PC-3 (cell line): Measurements from ENCODE around the gene C3.

ENCODE experiments used
- CTCF ChIP-seq: fragments of 300-600 bp; sonication (generic); conservative IDR thresholded peaks from 2 replicates; pipeline ENCODE4 v1.5.1; 2017; ENCODE audit warnings: antibody characterized with exemption, low read depth, mild to moderate bottlenecking, low read length
- EZH2 ChIP-seq: fragments of 300-600 bp; sonication (generic); IDR thresholded peaks from one replicate; pipeline ENCODE4 v1.6.1; 2017; ENCODE audit warnings: antibody characterized with exemption, mild to moderate bottlenecking, low read length; ENCODE audit not compliant: unreplicated experiment
- EZH2phosphoT487 ChIP-seq: fragments of 300-600 bp; sonication (generic); IDR thresholded peaks from 2 replicates; pipeline ENCODE4 v1.6.1; 2018; ENCODE audit warnings: mild to moderate bottlenecking, antibody characterized with exemption, low read length, borderline replicate concordance

GRCh38 chr19:6685482-6685881, 35.0 kb downstream of the C3 start:
- TF ChIP-seq CTCF: no peak
- no peak for TF ChIP-seq EZH2
- no peak for TF ChIP-seq EZH2phosphoT487
